Immature natural killer cell (primary cell): ENCODE data around the gene SIRT7. TPM values are rescaled to one million over a fixed set of nuclear protein-coding genes. Genes with fewer than 3 reads are reported as not detected.
"Not testable (repeated sequence)": the region's sequence is repeated elsewhere in the genome, so short reads cannot be mapped to it uniquely, and the experiment has no call there.

Experiments
- DNase-seq, 3 donors: peaks; one replicate each; pipeline ENCODE4 v3.0.0; 2022; ENCODE audit warnings: mixed read lengths in 1 of 3
- H3K27ac Mint-ChIP-seq, 6 donors: one replicate each; pipeline ENCODE4 v1.8.0; 2020; ENCODE audit warnings: mixed read lengths in 6 of 6, mild to moderate bottlenecking in 5 of 6, inconsistent platforms in 4 of 6, moderate library complexity in 3 of 6
- H3K27me3 Mint-ChIP-seq, 3 donors: one replicate each; pipeline ENCODE4 v1.8.0; 2020 to 2021; ENCODE audit warnings: low read depth in 3 of 3, mild to moderate bottlenecking in 3 of 3, mixed read lengths in 3 of 3, moderate library complexity in 3 of 3, inconsistent platforms in 1 of 3
- H3K36me3 Mint-ChIP-seq, 3 donors: one replicate each; pipeline ENCODE4 v1.8.0; 2020; ENCODE audit warnings: mixed read lengths in 3 of 3, inconsistent platforms in 2 of 3, mild to moderate bottlenecking in 2 of 3
- H3K4me1 Mint-ChIP-seq, 2 donors: one replicate each; pipeline ENCODE4 v1.8.0; 2020; ENCODE audit warnings: inconsistent platforms in 2 of 2, mild to moderate bottlenecking in 2 of 2, mixed read lengths in 2 of 2, moderate library complexity in 1 of 2
- H3K4me3 Mint-ChIP-seq, 5 donors: one replicate each; pipeline ENCODE4 v1.8.0; 2020; ENCODE audit warnings: mild to moderate bottlenecking in 5 of 5, mixed read lengths in 5 of 5, inconsistent platforms in 3 of 5, moderate library complexity in 3 of 5
- H3K9me3 Mint-ChIP-seq, 6 donors: one replicate each; pipeline ENCODE4 v1.8.0; 2020; ENCODE audit warnings: mild to moderate bottlenecking in 6 of 6, mixed read lengths in 6 of 6, inconsistent platforms in 4 of 6, moderate library complexity in 3 of 6
- polyA plus RNA-seq, 3 donors: library from polyadenylated mRNA; unstranded; fragments of 300-500 nt; fragmentation: Illumina TruSeq; gene quantifications; one replicate each; pipeline ENCODE4 v1.2.3, GENCODE V29; 2021

The SIRT7 gene
- polyA plus RNA-seq, 3 donors from 2014 or later, result 27.2 to 54.7 (median 36.2) TPM

- peaks cover 13 to 21% of the 10 kb centered on the region in 2 donors for H3K4me1 Mint-ChIP-seq
Measured at GRCh38 chr17:81922566-81923301, 4.8 kb upstream of the SIRT7 start.

GRCh38 chr17:81921996-81922565 is 4.1 kb upstream of the SIRT7 start:
- Mint-ChIP-seq H3K27me3 (peaks cover 3 to 16% (median 6%) of the 10 kb centered on the region in 3 donors), H3K36me3 (no peaks in the 10 kb centered on the region), H3K4me1 (peaks cover 17 to 24% of the 10 kb centered on the region in 2 donors), H3K4me3 (no peak overlapping the region), H3K9me3 (no peaks in the 10 kb centered on the region), H3K27ac (no peak overlapping the region)
- DNase-seq, result no peak

More at GRCh38 chr17:81922566-81923301, 4.8 kb upstream of the SIRT7 start:
- peaks cover 5 to 16% (median 6%) of the 10 kb centered on the region in 3 donors for H3K27me3 Mint-ChIP-seq
- no peak for DNase-seq
- H3K4me3 Mint-ChIP-seq, result no peak overlapping the region
- no peak overlapping the region for H3K27ac Mint-ChIP-seq
- H3K9me3 Mint-ChIP-seq, result no peaks in the 10 kb centered on the region
- no peaks in the 10 kb centered on the region for H3K36me3 Mint-ChIP-seq

GRCh38 chr17:81921537-81921862 is 3.5 kb upstream of the SIRT7 start:
- Mint-ChIP-seq H3K27ac (no peak overlapping the region), H3K9me3 (no peaks in the 10 kb centered on the region), H3K27me3 (peaks cover 3 to 12% (median 6%) of the 10 kb centered on the region in 3 donors), H3K4me3 (no peak overlapping the region), H3K36me3 (no peaks in the 10 kb centered on the region), H3K4me1 (peaks cover 22 to 29% of the 10 kb centered on the region in 2 donors)
- DNase-seq, result no peak

GRCh38 chr17:81920612-81921536 is 2.9 kb upstream of the SIRT7 start:
- DNase-seq, result no peak
- peaks cover 3 to 7% (median 6%) of the 10 kb centered on the region in 3 donors for H3K27me3 Mint-ChIP-seq
- H3K36me3 Mint-ChIP-seq, result peaks cover 0 to under 1% (median 0%) of the 10 kb centered on the region in 3 donors
- H3K4me1 Mint-ChIP-seq, result peaks cover 22 to 28% of the 10 kb centered on the region in 2 donors
- H3K4me3 Mint-ChIP-seq, result no peak overlapping the region
- H3K9me3 Mint-ChIP-seq, result no peaks in the 10 kb centered on the region
- peak overlapping the region in 3 of 6 donors; percentile 43 to 74 (median 73) for H3K27ac Mint-ChIP-seq

GRCh38 chr17:81918832-81919545 is 1.0 kb upstream of the SIRT7 start:
- H3K27ac Mint-ChIP-seq, result peak overlapping the region in 4 of 6 donors; percentile 20 to 84 (median 54)

GRCh38 chr17:81918333-81918669 is 325 bp upstream of the SIRT7 start:
- Mint-ChIP-seq H3K4me1 (peaks cover 27 to 30% of the 10 kb centered on the region in 2 donors), H3K27ac (peak overlapping the region; percentile 34 to 89 (median 81)), H3K4me3 (peak overlapping the region; percentile 88 to 91 (median 90))
- not testable (repeated sequence) for H3K27me3 Mint-ChIP-seq, DNase-seq, H3K36me3 Mint-ChIP-seq, H3K9me3 Mint-ChIP-seq

More at GRCh38 chr17:81918832-81919545, 1.0 kb upstream of the SIRT7 start:
- Mint-ChIP-seq H3K36me3 (peaks cover 0 to 3% (median 0%) of the 10 kb centered on the region in 3 donors), H3K27me3 (peaks cover 3 to 7% (median 4%) of the 10 kb centered on the region in 3 donors), H3K9me3 (no peaks in the 10 kb centered on the region), H3K4me3 (peak overlapping the region in 4 of 5 donors; percentile 10 to 91 (median 89)), H3K4me1 (peaks cover 27 to 31% of the 10 kb centered on the region in 2 donors)
- DNase-seq, result no peak

GRCh38 chr17:81916234-81917001 is 1.6 kb downstream of the SIRT7 start:
- DNase-seq, result no peak
- Mint-ChIP-seq H3K9me3 (no peaks in the 10 kb centered on the region), H3K36me3 (peaks cover 0 to 11% (median 5%) of the 10 kb centered on the region in 3 donors), H3K27me3 (peaks cover 6 to 10% (median 7%) of the 10 kb centered on the region in 3 donors), H3K4me1 (peaks cover 27 to 31% of the 10 kb centered on the region in 2 donors), H3K4me3 (peak overlapping the region; percentile 70 to 91 (median 83)), H3K27ac (peak overlapping the region in 2 of 6 donors; percentile 15 to 87)

- DNase-seq, result no peak
- no peaks in the 10 kb centered on the region for H3K9me3 Mint-ChIP-seq
- peaks cover 6 to 13% (median 7%) of the 10 kb centered on the region in 3 donors for H3K27me3 Mint-ChIP-seq
- peaks cover 27 to 31% of the 10 kb centered on the region in 2 donors for H3K4me1 Mint-ChIP-seq
- peaks cover 0 to 11% (median 5%) of the 10 kb centered on the region in 3 donors for H3K36me3 Mint-ChIP-seq
- H3K27ac Mint-ChIP-seq, result no peak overlapping the region
- H3K4me3 Mint-ChIP-seq, result no peak overlapping the region
Measured at GRCh38 chr17:81915331-81915730, 2.6 kb downstream of the SIRT7 start.

- Mint-ChIP-seq H3K9me3 (no peaks in the 10 kb centered on the region), H3K27ac (no peak overlapping the region), H3K27me3 (peaks cover 6 to 17% (median 7%) of the 10 kb centered on the region in 3 donors), H3K4me3 (peak overlapping the region in 1 of 5 donors; percentile 33), H3K4me1 (peaks cover 27 to 37% of the 10 kb centered on the region in 2 donors), H3K36me3 (peaks cover 0 to 11% (median 5%) of the 10 kb centered on the region in 3 donors)
- no peak for DNase-seq
Measured at GRCh38 chr17:81914103-81914850, 3.7 kb downstream of the SIRT7 start.

GRCh38 chr17:81913394-81914102 is 4.4 kb downstream of the SIRT7 start:
- Mint-ChIP-seq H3K4me3 (peak overlapping the region in 2 of 5 donors; percentile 40 to 58), H3K27me3 (peaks cover 4 to 17% (median 6%) of the 10 kb centered on the region in 3 donors), H3K27ac (peak overlapping the region in 1 of 6 donors; percentile 63), H3K36me3 (peaks cover 0 to 11% (median 5%) of the 10 kb centered on the region in 3 donors), H3K4me1 (peaks cover 27 to 33% of the 10 kb centered on the region in 2 donors), H3K9me3 (no peaks in the 10 kb centered on the region)
- no peak for DNase-seq

- peaks cover 0 to 11% (median 5%) of the 10 kb centered on the region in 3 donors for H3K36me3 Mint-ChIP-seq
- H3K4me3 Mint-ChIP-seq, result peak overlapping the region; percentile 27 to 67 (median 47)
Measured at GRCh38 chr17:81912441-81913309, 5.3 kb downstream of the SIRT7 start.

More at GRCh38 chr17:81912441-81913309, 5.3 kb downstream of the SIRT7 start:
- DNase-seq, result no peak
- peaks cover 21 to 29% of the 10 kb centered on the region in 2 donors for H3K4me1 Mint-ChIP-seq
- H3K27me3 Mint-ChIP-seq, result peaks cover 3 to 15% (median 4%) of the 10 kb centered on the region in 3 donors
- peak overlapping the region in 3 of 6 donors; percentile 11 to 63 (median 46) for H3K27ac Mint-ChIP-seq
- no peaks in the 10 kb centered on the region for H3K9me3 Mint-ChIP-seq
